ENCODE results near the gene STK38L. TPM values are rescaled to one million over a fixed set of nuclear protein-coding genes. Genes with fewer than 3 reads are reported as not detected.

STK38L gene
- total and polyA plus RNA-seq, 10 of the 15 experiments (the other 5 are each of a cell fraction or from before 2014, with no cell fraction given): 43.0 to 154 (median 115) TPM

GRCh38 chr12:27330846-27331245 lies 86.8 kb downstream of the STK38L start:
- FAIRE-seq: no peak
- POLR2A ChIA-PET: interaction anchor here (0.6 to 4.1 kb wide), 7 partner anchors 11 to 222 kb away, joined by 3 to 20 read pairs (median 4); partner anchors contain the start of gene STK38L

More at GRCh38 chr12:27330846-27331245, 86.8 kb downstream of the STK38L start:
- peak overlapping the region; percentile 89 for H3K27ac ChIP-seq (ENCODE audit: control insufficient read depth, insufficient read depth)
- H3K27me3 ChIP-seq (replicated peaks in 1 of 2; ENCODE audit: control insufficient read depth in 2 of 2, insufficient read depth in 2 of 2, low read length in 1 of 2): no peaks in the 10 kb centered on the region
- peak overlapping the region; percentile 48 for H3K9ac ChIP-seq (ENCODE audit: control insufficient read depth, insufficient read depth, low read length)
- peaks cover 44% of the 10 kb centered on the region for H3K79me2 ChIP-seq (ENCODE audit: control insufficient read depth, insufficient read depth, low read length)
- H3K4me3 ChIP-seq: no peak overlapping the region
- H3K9me3 ChIP-seq (replicated peaks; ENCODE audit: control insufficient read depth, insufficient read depth, low read length): no peaks in the 10 kb centered on the region
- intact Hi-C loops (cut with micrococcal nuclease; ENCODE audit: unreplicated experiment) (loop anchor here (5.0 kb wide), 1 partner anchor 371 kb away; no protein-coding TSS in a partner anchor), in situ Hi-C loops (cut with MboI) (no loop called here)
- peaks cover 36% of the 10 kb centered on the region for H3K4me1 ChIP-seq (ENCODE audit: control insufficient read depth, insufficient read depth, low read length)
- no peaks in the 10 kb centered on the region for H4K20me1 ChIP-seq (ENCODE audit: control insufficient read depth, insufficient read depth)
- TF ChIP-seq NFXL1 (IDR thresholded peaks at IDR 0.05; ENCODE audit: borderline replicate concordance) (no peak), ZNF384 (IDR thresholded peaks at IDR 0.05; ENCODE audit: borderline replicate concordance, low read depth, low read length) (no peak), SMAD1 (IDR thresholded peaks at IDR 0.05; ENCODE audit: low read depth, partially characterized antibody) (no peak), SMAD5 (IDR thresholded peaks at IDR 0.05; ENCODE audit: low read depth) (no peak), SIX5 (IDR thresholded peaks at IDR 0.05; ENCODE audit: low read depth, low read length, severe bottlenecking) (no peak), POU2F2 (IDR thresholded peaks at IDR 0.05; ENCODE audit: borderline replicate concordance, low read depth, low read length) (no peak), JUND (IDR thresholded peaks at IDR 0.05; ENCODE audit: low read depth, low read length) (no peak), NFYB (IDR thresholded peaks at IDR 0.05; ENCODE audit: insufficient read depth, low read depth, low read length) (no peak), BMI1 (IDR thresholded peaks at IDR 0.05; ENCODE audit: borderline replicate concordance) (no peak), IRF4 (IDR thresholded peaks at IDR 0.05; ENCODE audit: low read depth, low read length) (no peak), MYB (IDR thresholded peaks at IDR 0.05; ENCODE audit: borderline replicate concordance, low read depth, low read length) (no peak), BACH1 (IDR thresholded peaks at IDR 0.05; ENCODE audit: borderline replicate concordance) (no peak), RCOR1 (conservative IDR thresholded peaks at IDR 0.05; ENCODE audit: low read depth, low read length) (no peak), MTA3 (IDR thresholded peaks at IDR 0.05; ENCODE audit: borderline replicate concordance, low read length) (no peak), HCFC1 (IDR thresholded peaks at IDR 0.05; ENCODE audit: low read length) (no peak), RAD21 (IDR thresholded peaks at IDR 0.05; ENCODE audit: insufficient read depth, low read depth, low read length) (no peak), PBX3 (IDR thresholded peaks at IDR 0.05; ENCODE audit: insufficient replicate concordance, low read depth, low read length) (no peak), CTCF (IDR thresholded peaks at IDR 0.05 in 2 of 3, conservative IDR thresholded peaks at IDR 0.05 in 1 of 3; ENCODE audit: control insufficient read depth in 2 of 3, extremely low read depth in 1 of 3, insufficient read depth in 1 of 3, low read depth in 3 of 3, low read length in 3 of 3) (no peak)
- peak overlapping the region; percentile 100 for H3K4me2 ChIP-seq (ENCODE audit: control insufficient read depth, insufficient read depth)
- ChIA-PET RAD21 (ENCODE audit: unreplicated experiment) (interaction anchor here (0.6 to 5.5 kb wide), 8 partner anchors 10 to 109 kb away, joined by 3 to 36 read pairs (median 3); no protein-coding TSS in a partner anchor), CTCF (interaction anchor here (0.6 to 9.0 kb wide), 6 partner anchors 14 to 315 kb away, joined by 3 to 61 read pairs (median 4); no protein-coding TSS in a partner anchor), SMC1A (ENCODE audit: uncharacterized antibody, unreplicated experiment) (interaction anchor here (0.6 to 20.9 kb wide), 19 partner anchors 11 to 316 kb away, joined by 3 to 207 read pairs (median 4); partner anchors contain the start of genes MED21 and TM7SF3)
- ATAC-seq: no peak
- no peak for DNase-seq (ENCODE audit: low read depth, low spot score)
- peak overlapping the region; percentile 86; the same call in 1 of the 2 replicates for H2AFZ ChIP-seq (ENCODE audit: control insufficient read depth, low read depth, low read length)
- BruUV-seq (replicated peaks): no TSS peak
- 89% methylated on average over 1 of the region's 1 CpG for WGBS (ENCODE audit: insufficient coverage, insufficient replicate concordance, low lambda C conversion rate, missing lambda C conversion rate)
- peaks cover 0 to 4% of the 10 kb centered on the region in 2 experiments; a peak in 1 of 4 replicates for H3K36me3 ChIP-seq (ENCODE audit: control insufficient read depth in 2 of 2, insufficient read depth in 2 of 2, low read length in 1 of 2)

Data from GM12878 (cell line).